Hair follicle dermal papilla cell (primary cell): ENCODE measurements around the gene GJB5. TPM values are rescaled to one million over a fixed set of nuclear protein-coding genes. Genes with fewer than 3 reads are reported as not detected.

Experiments used
- total RNA-seq: library from RNA; depleted of rRNA; stranded (reverse); fragments of >200 nt; gene quantifications from 2 replicates; pipeline ENCODE4 v1.2.3, GENCODE V29; 2012

The GJB5 gene
- total RNA-seq: not detected in 2 replicates

DNA sequence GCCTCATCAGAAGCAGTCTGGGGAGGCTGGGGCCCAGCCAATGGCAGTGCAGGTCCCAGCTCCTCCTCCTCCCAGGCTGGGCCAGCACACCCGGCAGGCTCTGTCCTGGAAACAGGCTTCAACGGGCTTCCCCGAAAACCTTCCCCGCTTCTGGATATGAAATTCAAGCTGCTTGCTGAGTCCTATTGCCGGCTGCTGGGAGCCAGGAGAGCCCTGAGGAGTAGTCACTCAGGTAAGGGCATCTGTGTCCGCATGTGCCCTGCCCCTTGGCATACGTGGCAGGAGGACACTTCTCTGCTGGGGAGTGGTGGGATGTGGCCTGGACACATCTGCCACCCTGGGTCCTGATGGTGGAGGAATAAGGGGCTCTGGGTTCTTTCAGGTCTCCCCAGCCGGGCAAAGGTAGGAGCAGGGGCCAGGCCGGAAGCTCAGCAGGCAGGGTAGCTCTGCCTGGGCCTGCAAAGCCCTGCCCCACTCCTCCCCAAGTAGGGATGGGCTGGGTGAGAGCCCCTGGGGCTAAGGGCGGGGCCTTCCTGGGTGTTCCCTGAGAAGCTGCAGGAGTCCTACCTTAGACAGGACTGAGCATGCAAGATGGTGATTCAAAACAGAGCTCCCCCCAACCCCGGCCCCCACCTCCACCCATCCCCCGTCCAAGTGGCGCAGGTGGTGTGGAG is at the start of gene GJB5:
Gene GJB5, plus strand, starts transcription at position 84 of the 674 bp plus-strand sequence. CDS start 2,284 bp downstream, outside the sequence.

DNA sequence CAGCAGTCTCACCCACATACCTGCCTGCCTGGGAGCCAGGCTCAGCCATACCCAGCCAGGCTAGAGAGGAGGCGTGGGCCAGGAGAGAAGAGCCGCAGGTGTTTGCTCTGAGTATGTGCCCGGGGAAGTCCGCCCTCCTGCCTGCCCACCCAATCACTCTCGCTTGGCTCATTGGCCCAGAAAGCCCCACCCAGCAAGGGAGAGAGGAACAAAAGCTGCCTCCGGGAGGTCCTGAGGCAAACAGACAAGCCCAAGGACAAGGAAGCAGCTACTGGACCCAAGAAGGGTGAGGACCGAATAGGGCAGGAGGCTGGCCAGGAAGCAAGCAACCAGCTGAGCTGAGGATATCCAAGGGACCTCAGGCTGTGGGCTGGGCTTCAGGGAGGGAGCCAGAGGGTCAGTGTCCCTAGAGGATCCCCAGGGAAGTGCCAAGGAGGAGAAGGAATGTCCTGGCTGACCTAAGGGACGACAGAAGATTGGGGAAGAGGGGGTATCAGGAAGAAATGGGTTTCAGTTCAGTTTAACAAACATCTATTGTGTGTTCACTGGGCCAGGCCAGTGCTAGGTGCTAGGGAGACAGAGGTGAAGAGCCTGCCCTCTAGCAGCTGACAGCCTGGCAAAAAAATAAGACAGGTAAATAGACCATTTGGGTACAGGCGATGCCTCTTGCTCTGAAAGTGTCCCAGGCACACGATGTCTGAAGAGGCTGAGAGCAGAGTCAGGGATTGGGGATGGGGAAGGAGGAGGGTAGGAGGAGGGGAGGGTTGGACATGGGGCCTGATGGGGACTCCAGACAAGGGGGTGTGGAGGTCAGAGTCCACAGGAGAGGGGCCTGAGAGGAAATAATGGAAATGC is 4.9 kb downstream of the GJB5 start, which contains the start of gene GJB4:
Gene GJB4, plus strand, starts transcription at position 238 of the 855 bp plus-strand sequence. CDS start 1,515 bp downstream, outside the sequence.

DNA sequence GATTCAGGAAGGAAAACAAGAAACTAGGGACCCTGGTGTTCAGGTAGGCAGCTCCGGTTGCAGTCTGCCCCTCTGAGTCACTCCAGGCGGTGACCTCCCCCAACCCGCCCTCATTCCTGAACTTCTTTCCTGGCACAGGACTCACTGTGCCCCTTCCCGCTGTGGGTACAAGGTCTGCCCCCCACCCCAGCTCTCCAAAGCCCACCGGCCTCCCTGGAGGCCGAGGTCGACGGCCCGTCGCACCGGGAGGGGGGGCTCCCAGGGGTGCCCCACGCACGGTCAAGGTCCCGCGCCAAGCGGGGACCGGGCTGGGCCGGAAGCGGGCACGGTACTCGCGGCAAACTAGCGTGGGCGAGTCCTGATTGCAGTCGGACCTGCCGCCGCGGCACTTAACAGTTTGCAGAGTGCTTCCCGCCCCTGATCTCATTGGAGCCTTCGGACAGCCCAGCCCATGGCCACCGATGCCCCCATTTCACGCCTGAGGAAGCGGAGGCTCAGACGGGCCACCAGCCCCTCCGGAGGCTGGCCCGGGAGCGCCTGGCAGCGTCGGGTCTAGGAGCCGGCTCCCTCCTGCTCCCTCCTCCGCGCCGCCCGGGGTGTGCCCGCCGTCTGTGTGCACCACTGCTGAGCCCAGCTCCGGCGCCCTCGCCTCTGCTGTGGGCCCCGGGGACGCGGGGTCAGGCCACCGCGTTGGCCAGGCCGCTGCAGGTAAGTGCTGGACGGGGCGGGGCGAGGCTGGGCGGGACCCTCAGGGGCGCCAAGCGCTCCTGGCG is 26.4 kb downstream of the GJB5 start, which contains the start of gene GJB3:
Gene GJB3, plus strand, starts transcription at position 144 of the 773 bp plus-strand sequence. CDS start 3,549 bp downstream, outside the sequence.

GRCh38 chr1:34792868-34793727 is 38.3 kb downstream of the GJB5 start, which contains the start of gene GJA4:
GJA4 (plus strand) TSS chr1:34792999; CDS start chr1:34794214, 1,215 bp downstream.

Other genes starting within 250 kb of the GJB5 start
- gene GJB4, start 4.7 kb downstream of the GJB5 start, total RNA-seq: not detected in 2 replicates
- 0.12 and 0.16 TPM in 2 replicates for gene GJB3, start 26.2 kb downstream of the GJB5 start, total RNA-seq
- gene GJA4, start 38.0 kb downstream of the GJB5 start, total RNA-seq: not detected in 2 replicates
- 26.0 and 26.2 TPM in 2 replicates for gene SMIM12, start 104.7 kb downstream of the GJB5 start, total RNA-seq
- under 0.01 TPM in 1 of 2 replicates, not detected in the other for gene DLGAP3, start 174.6 kb downstream of the GJB5 start, total RNA-seq
- 24.2 and 27.8 TPM in 2 replicates for gene TMEM35B, start 230.3 kb downstream of the GJB5 start, total RNA-seq